ENCODE results near the gene OR2T27.
A peak's percentile ranks its signal among the peaks of the same experiment; 100 is the strongest.

The OR2T27 gene

DNA sequence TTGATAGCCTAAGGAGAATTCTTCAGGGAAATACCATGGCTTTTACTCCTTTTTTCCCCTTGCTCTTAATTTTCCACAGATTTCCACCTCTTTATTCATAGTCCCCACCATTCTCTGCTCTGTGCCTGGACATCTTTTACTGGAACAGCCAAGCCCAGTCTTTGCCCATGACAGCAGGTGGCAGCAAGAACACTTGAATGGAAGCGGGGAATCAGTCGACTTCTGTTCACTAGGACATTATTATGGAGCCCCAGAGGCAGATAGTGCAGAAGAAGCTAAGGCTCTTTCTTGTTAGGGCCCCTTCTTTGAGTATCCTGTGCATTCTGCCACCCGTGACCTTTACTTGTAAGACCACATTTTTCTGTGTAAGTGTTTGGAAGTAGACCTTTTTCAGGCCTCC lies 40.9 kb upstream of the OR2T27 start:
- TF ChIP-seq, protein P1, sequence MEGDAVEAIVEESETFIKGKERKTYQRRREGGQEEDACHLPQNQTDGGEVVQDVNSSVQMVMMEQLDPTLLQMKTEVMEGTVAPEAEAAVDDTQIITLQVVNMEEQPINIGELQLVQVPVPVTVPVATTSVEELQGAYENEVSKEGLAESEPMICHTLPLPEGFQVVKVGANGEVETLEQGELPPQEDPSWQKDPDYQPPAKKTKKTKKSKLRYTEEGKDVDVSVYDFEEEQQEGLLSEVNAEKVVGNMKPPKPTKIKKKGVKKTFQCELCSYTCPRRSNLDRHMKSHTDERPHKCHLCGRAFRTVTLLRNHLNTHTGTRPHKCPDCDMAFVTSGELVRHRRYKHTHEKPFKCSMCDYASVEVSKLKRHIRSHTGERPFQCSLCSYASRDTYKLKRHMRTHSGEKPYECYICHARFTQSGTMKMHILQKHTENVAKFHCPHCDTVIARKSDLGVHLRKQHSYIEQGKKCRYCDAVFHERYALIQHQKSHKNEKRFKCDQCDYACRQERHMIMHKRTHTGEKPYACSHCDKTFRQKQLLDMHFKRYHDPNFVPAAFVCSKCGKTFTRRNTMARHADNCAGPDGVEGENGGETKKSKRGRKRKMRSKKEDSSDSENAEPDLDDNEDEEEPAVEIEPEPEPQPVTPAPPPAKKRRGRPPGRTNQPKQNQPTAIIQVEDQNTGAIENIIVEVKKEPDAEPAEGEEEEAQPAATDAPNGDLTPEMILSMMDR (IDR thresholded peaks at IDR 0.05; ENCODE audit: low read depth, low read length, missing control alignments): peak; percentile 34
- DNase-seq (ENCODE audit: low read depth): peak; percentile 18
- no peak overlapping the region for H3K4me3 ChIP-seq (ENCODE audit: low read depth, low read length)

DNA sequence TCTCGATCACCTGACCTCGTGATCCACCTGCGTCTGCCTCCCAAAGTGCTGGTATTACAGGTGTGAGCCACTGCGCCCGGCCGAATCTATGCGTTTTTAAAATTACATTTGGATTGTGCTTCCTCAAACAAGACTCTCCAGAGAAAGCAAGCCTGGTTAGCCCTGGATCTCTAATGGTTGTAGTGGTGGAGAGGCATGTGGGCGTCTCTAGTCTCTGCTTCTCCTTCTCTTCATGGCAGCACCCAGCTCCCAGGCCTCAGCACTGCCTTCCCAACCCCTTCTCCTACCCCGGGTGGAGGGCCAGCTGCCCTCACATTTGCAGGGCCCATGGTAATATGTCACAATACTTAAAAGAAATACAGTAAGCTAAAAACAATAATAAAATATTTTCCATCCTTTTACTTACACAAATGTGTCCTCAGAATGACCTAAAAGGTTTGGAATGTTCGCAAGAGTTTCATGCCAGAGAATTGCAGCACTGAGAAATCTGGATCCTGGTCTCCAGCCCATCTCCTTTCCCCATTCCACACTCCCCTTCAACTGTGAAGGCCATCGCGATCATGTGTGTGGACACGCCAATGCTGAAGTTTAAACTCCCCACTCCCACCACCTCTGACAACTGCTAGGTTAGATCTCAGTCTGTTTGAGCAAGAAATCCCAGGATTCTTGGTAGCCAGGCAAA lies 40.3 kb upstream of the OR2T27 start:
- TF ChIP-seq, protein P1 (IDR thresholded peaks at IDR 0.05; ENCODE audit: low read depth, low read length, missing control alignments): no peak
- no peak for DNase-seq (ENCODE audit: low read depth)
- H3K4me3 ChIP-seq (ENCODE audit: low read depth, low read length): no peak overlapping the region

DNA sequence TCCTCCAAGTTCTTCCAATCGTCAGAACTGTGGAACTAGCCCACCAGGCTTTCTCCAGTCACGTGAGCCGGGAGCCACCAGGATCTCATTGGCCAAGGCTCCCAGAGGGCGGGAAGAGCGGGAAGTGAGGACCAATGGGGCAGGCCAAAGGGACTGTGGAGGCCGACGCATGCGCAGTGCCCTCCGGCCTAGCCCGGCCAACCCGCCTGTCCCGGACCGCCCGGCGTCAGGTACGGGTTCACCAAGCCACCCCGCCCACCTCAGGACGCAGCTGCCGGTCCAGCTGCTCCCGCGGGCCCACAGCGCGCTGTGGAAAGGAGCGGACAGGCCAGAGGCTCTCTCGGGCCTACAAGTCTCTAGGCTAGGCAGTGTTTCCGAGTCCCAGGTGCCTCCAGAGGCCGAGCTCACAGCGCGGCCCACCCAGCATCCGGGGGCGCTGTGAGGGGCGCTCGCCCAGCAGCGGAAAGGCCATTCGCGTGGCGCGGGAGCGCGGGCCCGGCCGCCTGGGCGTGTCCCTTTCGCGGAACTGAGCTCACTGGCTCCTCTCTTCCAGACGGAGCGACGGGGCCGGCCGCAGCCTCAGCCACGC lies 36.3 kb upstream of the OR2T27 start:
- H3K4me3 ChIP-seq (ENCODE audit: low read depth, low read length): no peak overlapping the region
- no peak for DNase-seq (ENCODE audit: low read depth)
- TF ChIP-seq, protein P1 (IDR thresholded peaks at IDR 0.05; ENCODE audit: low read depth, low read length, missing control alignments): no peak

DNA sequence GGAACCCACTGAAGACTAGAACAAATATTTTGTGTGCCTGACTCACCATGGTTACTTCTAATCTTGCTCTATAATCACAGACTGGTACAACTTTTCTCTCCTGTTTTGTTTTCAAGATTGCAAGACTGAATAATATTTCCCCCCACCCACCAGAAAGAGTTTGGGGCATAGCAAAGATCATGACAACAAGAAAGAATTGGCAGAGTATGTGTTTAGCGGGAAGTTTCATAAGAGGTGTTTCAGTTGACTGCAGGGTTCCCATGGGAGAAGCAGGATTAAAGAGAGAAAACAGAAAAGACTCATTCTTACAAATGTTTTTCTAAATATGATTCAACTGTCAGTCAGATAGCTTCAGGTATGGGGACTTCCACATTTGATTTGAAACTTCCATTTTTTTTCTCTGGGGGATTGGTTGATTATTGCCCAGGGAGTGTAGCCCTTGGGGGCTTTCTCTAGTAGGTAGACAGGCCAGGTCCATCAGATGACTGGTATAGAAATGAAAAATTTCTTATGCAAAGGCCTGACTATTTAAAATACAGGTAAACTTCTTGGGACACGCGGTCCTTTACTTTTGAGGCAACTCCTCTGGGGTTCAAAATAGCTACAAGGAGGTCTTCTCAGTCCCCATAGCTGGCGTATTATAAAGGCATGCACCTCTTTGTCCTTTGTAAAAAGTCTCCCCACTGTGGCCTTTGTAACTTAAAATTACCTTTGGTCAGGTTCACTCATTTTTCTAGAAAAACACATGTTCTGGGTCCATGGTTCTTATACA lies 33.4 kb upstream of the OR2T27 start:
- peak; percentile 7 for DNase-seq (ENCODE audit: low read depth)
- no peak overlapping the region for H3K4me3 ChIP-seq (ENCODE audit: low read depth, low read length)
- TF ChIP-seq, protein P1 (IDR thresholded peaks at IDR 0.05; ENCODE audit: low read depth, low read length, missing control alignments): no peak

DNA sequence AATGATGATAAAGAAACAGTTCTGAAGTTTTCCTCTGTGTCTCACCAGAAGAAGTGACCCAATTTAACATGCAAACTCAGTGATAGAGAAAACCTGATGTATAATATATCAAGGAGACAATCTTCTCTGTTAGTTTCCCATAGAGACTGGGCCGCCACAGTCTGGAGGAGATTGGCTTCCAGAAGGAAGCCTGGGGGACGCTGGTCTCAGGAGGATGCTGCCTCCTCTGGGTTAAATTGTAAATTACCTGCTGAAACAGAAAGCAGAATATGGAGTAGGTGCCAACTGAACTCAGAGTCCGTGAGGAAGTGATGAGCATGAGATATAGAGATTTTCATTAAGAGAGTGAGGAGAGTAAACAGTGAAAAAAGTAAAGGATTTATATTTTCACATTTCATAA lies 31.5 kb upstream of the OR2T27 start:
- peak; percentile 31 for DNase-seq (ENCODE audit: low read depth)
- H3K4me3 ChIP-seq (ENCODE audit: low read depth, low read length): no peak overlapping the region
- TF ChIP-seq, protein P1 (IDR thresholded peaks at IDR 0.05; ENCODE audit: low read depth, low read length, missing control alignments): peak; percentile 65

DNA sequence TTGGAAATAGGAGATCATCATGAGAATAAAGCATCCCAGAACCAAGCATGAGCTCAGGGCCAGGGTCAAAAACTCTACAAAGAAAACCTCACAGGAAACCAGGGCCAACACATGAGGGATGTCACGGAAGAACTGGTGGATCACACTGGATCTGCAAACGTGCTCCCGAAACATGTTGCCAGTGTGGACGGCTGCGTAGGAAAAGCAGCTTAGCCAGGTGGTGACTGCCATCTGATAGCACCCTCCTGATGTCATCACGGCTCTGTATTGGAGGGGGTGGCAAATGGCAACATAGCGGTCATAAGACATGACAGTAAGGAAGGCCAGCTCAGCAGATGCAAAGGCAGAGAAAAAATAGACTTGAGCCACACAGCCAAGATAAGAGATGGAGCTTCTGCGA lies 26.3 kb upstream of the OR2T27 start:
- TF ChIP-seq, protein P1 (IDR thresholded peaks at IDR 0.05; ENCODE audit: low read depth, low read length, missing control alignments): no peak
- DNase-seq (ENCODE audit: low read depth): no peak

More for the DNA sequence above, 26.3 kb upstream of the OR2T27 start:
- no peak overlapping the region for H3K4me3 ChIP-seq (ENCODE audit: low read depth, low read length)
